ENCODE measurements around the gene CDH10. TPM values are rescaled to one million over a fixed set of nuclear protein-coding genes. Genes with fewer than 3 reads are reported as not detected.

The CDH10 gene
- polyA plus RNA-seq, 1 of the 3 experiments (the other 2 are of a cell fraction), result 0.10 TPM

DNA sequence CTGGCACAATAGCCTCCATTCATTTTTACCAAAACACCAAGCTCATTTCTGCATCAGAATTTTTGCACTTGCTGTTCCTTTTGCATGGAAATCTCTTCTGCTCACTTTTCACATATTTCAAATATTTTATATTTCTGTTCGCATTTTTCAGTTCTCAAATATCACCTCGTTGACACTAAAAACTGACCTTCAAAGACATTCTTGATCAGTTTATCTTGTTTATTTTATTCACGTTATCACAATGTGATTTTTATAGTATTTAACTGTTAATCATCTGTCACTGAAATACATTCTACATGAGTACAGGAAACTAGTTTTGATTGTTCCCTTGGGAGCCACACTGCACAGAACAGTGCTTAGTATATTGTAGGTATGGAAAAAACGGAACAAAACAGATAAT is 29.6 kb downstream of the CDH10 start:
- WGBS (ENCODE audit: low lambda C conversion rate), result 2% methylated on average over 4 of the region's 4 CpGs
- no peak for DNase-seq
- CTCF ChIA-PET, result no interaction called here

More for the DNA sequence above, 29.6 kb downstream of the CDH10 start:
- Histone ChIP-seq H3K9ac (no peak overlapping the region), H3F3A (replicated peaks; ENCODE audit: insufficient read depth) (no peaks in the 10 kb centered on the region), H3K79me2 (ENCODE audit: insufficient read depth) (no peaks in the 10 kb centered on the region), H3K27ac (ENCODE audit: low read depth in 2 of 2, low read length in 1 of 2) (no peak overlapping the region), H3K27me3 (ENCODE audit: insufficient read depth) (no peaks in the 10 kb centered on the region), H3K9me3 (no peaks in the 10 kb centered on the region), H4K20me1 (ENCODE audit: insufficient read depth) (no peaks in the 10 kb centered on the region), H3K4me3 (ENCODE audit: low read depth in 2 of 2, low read length in 1 of 2) (no peak overlapping the region), H3K36me3 (replicated peaks in 1 of 2; ENCODE audit: control insufficient read depth in 1 of 2, insufficient read depth in 2 of 2, low read length in 1 of 2) (no peaks in the 10 kb centered on the region), H3K4me2 (no peak overlapping the region), H3K9me2 (no peaks in the 10 kb centered on the region), H3K4me1 (ENCODE audit: control insufficient read depth in 1 of 2, insufficient read depth in 2 of 2, low read depth in 1 of 2, low read length in 1 of 2) (no peaks in the 10 kb centered on the region), H2AFZ (ENCODE audit: low read depth) (no peak overlapping the region)
- TF ChIP-seq SIN3A (IDR thresholded peaks at IDR 0.05; ENCODE audit: borderline replicate concordance, low read depth, low read length) (no peak), RXRA (IDR thresholded peaks at IDR 0.05; ENCODE audit: borderline replicate concordance, low read depth) (no peak), NFIC (IDR thresholded peaks at IDR 0.05; ENCODE audit: borderline replicate concordance) (no peak), FOSL2 (IDR thresholded peaks at IDR 0.05; ENCODE audit: borderline replicate concordance, low read depth) (no peak), ELF1 (IDR thresholded peaks at IDR 0.05) (no peak), TCF12 (IDR thresholded peaks at IDR 0.05) (no peak), FOXJ3 (CRISPR knock-in tag; IDR thresholded peaks at IDR 0.05) (no peak), EZH2phosphoT487 (IDR thresholded peaks at IDR 0.05; ENCODE audit: borderline replicate concordance, low read depth) (no peak), RCOR1 (IDR thresholded peaks at IDR 0.05; ENCODE audit: low read length) (no peak), RFX5 (IDR thresholded peaks at IDR 0.05; ENCODE audit: low read length) (no peak), POLR2AphosphoS5 (IDR thresholded peaks at IDR 0.05; ENCODE audit: low read depth, low read length) (no peak), JUND (IDR thresholded peaks at IDR 0.05) (no peak), CHD2 (IDR thresholded peaks at IDR 0.05; ENCODE audit: low read length, partially characterized antibody) (no peak), GATA2 (CRISPR knock-in tag; IDR thresholded peaks at IDR 0.05) (no peak)
- TF ChIP-seq, protein P1, sequence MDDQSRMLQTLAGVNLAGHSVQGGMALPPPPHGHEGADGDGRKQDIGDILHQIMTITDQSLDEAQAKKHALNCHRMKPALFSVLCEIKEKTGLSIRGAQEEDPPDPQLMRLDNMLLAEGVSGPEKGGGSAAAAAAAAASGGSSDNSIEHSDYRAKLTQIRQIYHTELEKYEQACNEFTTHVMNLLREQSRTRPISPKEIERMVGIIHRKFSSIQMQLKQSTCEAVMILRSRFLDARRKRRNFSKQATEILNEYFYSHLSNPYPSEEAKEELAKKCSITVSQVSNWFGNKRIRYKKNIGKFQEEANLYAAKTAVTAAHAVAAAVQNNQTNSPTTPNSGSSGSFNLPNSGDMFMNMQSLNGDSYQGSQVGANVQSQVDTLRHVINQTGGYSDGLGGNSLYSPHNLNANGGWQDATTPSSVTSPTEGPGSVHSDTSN (IDR thresholded peaks at IDR 0.05), result no peak
- TF ChIP-seq, protein P2, sequence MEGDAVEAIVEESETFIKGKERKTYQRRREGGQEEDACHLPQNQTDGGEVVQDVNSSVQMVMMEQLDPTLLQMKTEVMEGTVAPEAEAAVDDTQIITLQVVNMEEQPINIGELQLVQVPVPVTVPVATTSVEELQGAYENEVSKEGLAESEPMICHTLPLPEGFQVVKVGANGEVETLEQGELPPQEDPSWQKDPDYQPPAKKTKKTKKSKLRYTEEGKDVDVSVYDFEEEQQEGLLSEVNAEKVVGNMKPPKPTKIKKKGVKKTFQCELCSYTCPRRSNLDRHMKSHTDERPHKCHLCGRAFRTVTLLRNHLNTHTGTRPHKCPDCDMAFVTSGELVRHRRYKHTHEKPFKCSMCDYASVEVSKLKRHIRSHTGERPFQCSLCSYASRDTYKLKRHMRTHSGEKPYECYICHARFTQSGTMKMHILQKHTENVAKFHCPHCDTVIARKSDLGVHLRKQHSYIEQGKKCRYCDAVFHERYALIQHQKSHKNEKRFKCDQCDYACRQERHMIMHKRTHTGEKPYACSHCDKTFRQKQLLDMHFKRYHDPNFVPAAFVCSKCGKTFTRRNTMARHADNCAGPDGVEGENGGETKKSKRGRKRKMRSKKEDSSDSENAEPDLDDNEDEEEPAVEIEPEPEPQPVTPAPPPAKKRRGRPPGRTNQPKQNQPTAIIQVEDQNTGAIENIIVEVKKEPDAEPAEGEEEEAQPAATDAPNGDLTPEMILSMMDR (IDR thresholded peaks at IDR 0.05), result no peak
- TF ChIP-seq, protein P3, sequence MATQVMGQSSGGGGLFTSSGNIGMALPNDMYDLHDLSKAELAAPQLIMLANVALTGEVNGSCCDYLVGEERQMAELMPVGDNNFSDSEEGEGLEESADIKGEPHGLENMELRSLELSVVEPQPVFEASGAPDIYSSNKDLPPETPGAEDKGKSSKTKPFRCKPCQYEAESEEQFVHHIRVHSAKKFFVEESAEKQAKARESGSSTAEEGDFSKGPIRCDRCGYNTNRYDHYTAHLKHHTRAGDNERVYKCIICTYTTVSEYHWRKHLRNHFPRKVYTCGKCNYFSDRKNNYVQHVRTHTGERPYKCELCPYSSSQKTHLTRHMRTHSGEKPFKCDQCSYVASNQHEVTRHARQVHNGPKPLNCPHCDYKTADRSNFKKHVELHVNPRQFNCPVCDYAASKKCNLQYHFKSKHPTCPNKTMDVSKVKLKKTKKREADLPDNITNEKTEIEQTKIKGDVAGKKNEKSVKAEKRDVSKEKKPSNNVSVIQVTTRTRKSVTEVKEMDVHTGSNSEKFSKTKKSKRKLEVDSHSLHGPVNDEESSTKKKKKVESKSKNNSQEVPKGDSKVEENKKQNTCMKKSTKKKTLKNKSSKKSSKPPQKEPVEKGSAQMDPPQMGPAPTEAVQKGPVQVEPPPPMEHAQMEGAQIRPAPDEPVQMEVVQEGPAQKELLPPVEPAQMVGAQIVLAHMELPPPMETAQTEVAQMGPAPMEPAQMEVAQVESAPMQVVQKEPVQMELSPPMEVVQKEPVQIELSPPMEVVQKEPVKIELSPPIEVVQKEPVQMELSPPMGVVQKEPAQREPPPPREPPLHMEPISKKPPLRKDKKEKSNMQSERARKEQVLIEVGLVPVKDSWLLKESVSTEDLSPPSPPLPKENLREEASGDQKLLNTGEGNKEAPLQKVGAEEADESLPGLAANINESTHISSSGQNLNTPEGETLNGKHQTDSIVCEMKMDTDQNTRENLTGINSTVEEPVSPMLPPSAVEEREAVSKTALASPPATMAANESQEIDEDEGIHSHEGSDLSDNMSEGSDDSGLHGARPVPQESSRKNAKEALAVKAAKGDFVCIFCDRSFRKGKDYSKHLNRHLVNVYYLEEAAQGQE (IDR thresholded peaks at IDR 0.05; ENCODE audit: low read depth, low read length), result no peak
- POLR2A ChIA-PET, result no interaction called here
